Lung (tissue), 12 donors: Measurements from ENCODE around the gene ECHS1. TPM values are rescaled to one million over a fixed set of nuclear protein-coding genes. Genes with fewer than 3 reads are reported as not detected.

Experiments used
- ATAC-seq: fragments of 200-7000 bp; cut with Tn5 transposase; one replicate; pipeline ENCODE4 v1.9.1; 2020; ENCODE audit warnings: moderate number of reproducible peaks; ENCODE audit not compliant: insufficient read depth, low FRiP score
- DNase-seq, 3 donors: peaks; one replicate each; pipeline ENCODE4 v3.0.0-alpha.2; 2013 to 2017
- H3K27ac ChIP-seq, 2 donors: one replicate each; pipeline ENCODE4 v1.5.1; 2013; ENCODE audit warnings: mild to moderate bottlenecking in 2 of 2, moderate library complexity in 2 of 2, control low read depth in 1 of 2, inconsistent platforms in 1 of 2, low read depth in 1 of 2, low read length in 1 of 2
- H3K27me3 ChIP-seq, 3 donors: one replicate each; pipeline ENCODE4 v1.5.1; 2013; ENCODE audit warnings: low read length in 2 of 3; ENCODE audit not compliant: control insufficient read depth in 3 of 3, insufficient read depth in 3 of 3
- H3K36me3 ChIP-seq, 4 donors: one replicate each; pipeline ENCODE4 v1.5.1; 2013; ENCODE audit warnings: low read length in 4 of 4, mild to moderate bottlenecking in 1 of 4, moderate library complexity in 1 of 4; ENCODE audit not compliant: control insufficient read depth in 4 of 4, insufficient read depth in 4 of 4
- H3K4me1 ChIP-seq, 5 donors: one replicate each; pipeline ENCODE4 v1.5.1; 2013; ENCODE audit warnings: low read length in 5 of 5, mild to moderate bottlenecking in 2 of 5, moderate library complexity in 1 of 5; ENCODE audit not compliant: control insufficient read depth in 5 of 5, insufficient read depth in 5 of 5
- H3K4me3 ChIP-seq: one replicate; pipeline ENCODE4 v1.5.1; 2013; ENCODE audit warnings: mild to moderate bottlenecking, control low read depth, moderate library complexity
- H3K9ac ChIP-seq, 2 donors: one replicate each; pipeline ENCODE4 v1.5.1; 2013; ENCODE audit warnings: low read length in 2 of 2, control low read depth in 1 of 2; ENCODE audit not compliant: insufficient read depth in 1 of 2
- H3K9me3 ChIP-seq, 4 donors: one replicate each; pipeline ENCODE4 v1.5.1; 2013; ENCODE audit warnings: low read length in 3 of 4, mild to moderate bottlenecking in 1 of 4, moderate library complexity in 1 of 4; ENCODE audit not compliant: control insufficient read depth in 4 of 4, insufficient read depth in 3 of 4
- CTCF ChIP-seq: IDR thresholded peaks from 2 replicates; pipeline ENCODE4 v1.5.1; 2012; ENCODE audit warnings: mild to moderate bottlenecking; ENCODE audit errors: control extremely low read depth, extremely low read depth
- WGBS, 2 donors: extraction: QIAGEN DNeasy Blood & Tissue Kit; methylation state at CpG; one replicate each; pipeline ENCODE4 v1.1.7; 2013; 5-methylcytosine and 5-hydroxymethylcytosine counted together
- polyA plus RNA-seq, 2 donors: library from polyadenylated mRNA; stranded (reverse); fragments of 200-250 nt; gene quantifications; one replicate each; pipeline ENCODE4 v1.2.1, GENCODE V29; 2013
- total RNA-seq, 2 donors: library from RNA; depleted of rRNA in 1 of 2; stranded (reverse); fragments of >200 nt in 1 of 2; gene quantifications; one replicate each; pipeline ENCODE4 v1.2.1, GENCODE V29; 2014 to 2021
- donor health status: control.
- donor health status: control.
- donor health status: Bipolar disorder and iron deficiency.
- donor health status: healthy.
- donor health status: DM: yes; HTN: yes; CAD: no.

Gene ECHS1
- total and polyA plus RNA-seq, 4 donors = 44.5 to 83.9 (median 76.7) TPM

- WGBS, 2 donors = 76 to 84% methylated on average over 5 of the region's 5 CpGs
- H3K27me3 ChIP-seq = peaks cover 0 to 12% (median 10%) of the 10 kb centered on the region in 3 donors
- H3K9me3 ChIP-seq = peaks cover 0 to 4% (median 0%) of the 10 kb centered on the region in 4 donors
- H3K4me1 ChIP-seq = peaks cover 0 to 2% (median 0%) of the 10 kb centered on the region in 5 donors
- no peak overlapping the region for H3K27ac ChIP-seq
- DNase-seq = no peak
- peaks cover 0 to 14% (median 1%) of the 10 kb centered on the region in 4 donors for H3K36me3 ChIP-seq
- no peak overlapping the region for H3K9ac ChIP-seq
- no peak overlapping the region for H3K4me3 ChIP-seq
- ATAC-seq = no peak
- TF ChIP-seq CTCF = no peak
These were observed 57.3 kb downstream of the ECHS1 start for GRCh38 chr10:133315847-133316246.

- 92 to 93% methylated on average over 12 of the region's 12 CpGs for WGBS, 2 donors
- Histone ChIP-seq H3K4me1 (peaks cover 0 to 2% (median 0%) of the 10 kb centered on the region in 5 donors), H3K4me3 (no peak overlapping the region), H3K27ac (no peak overlapping the region), H3K9me3 (peaks cover 0 to 2% (median 0%) of the 10 kb centered on the region in 4 donors), H3K9ac (no peak overlapping the region), H3K27me3 (peaks cover 0 to 8% (median 8%) of the 10 kb centered on the region in 3 donors), H3K36me3 (peaks cover 0 to 19% (median 7%) of the 10 kb centered on the region in 4 donors)
- no peak for TF ChIP-seq CTCF
- ATAC-seq (no peak), DNase-seq (no peak)
These were observed 58.2 kb downstream of the ECHS1 start for GRCh38 chr10:133314911-133315310.

- ATAC-seq (no peak), DNase-seq (no peak)
- H3K9me3 ChIP-seq = peaks cover 0 to 2% (median 0%) of the 10 kb centered on the region in 4 donors
- no peak overlapping the region for H3K4me3 ChIP-seq
- H3K4me1 ChIP-seq = peaks cover 0 to 5% (median 0%) of the 10 kb centered on the region in 5 donors
- no peaks in the 10 kb centered on the region for H3K27me3 ChIP-seq
- no peak overlapping the region for H3K27ac ChIP-seq
- WGBS, 2 donors = 82 to 91% methylated on average over 4 of the region's 4 CpGs
- no peak for TF ChIP-seq CTCF
- peaks cover 0 to 19% (median 9%) of the 10 kb centered on the region in 4 donors for H3K36me3 ChIP-seq
- no peak overlapping the region for H3K9ac ChIP-seq
These were observed 60.0 kb downstream of the ECHS1 start for GRCh38 chr10:133313192-133313591.

- Histone ChIP-seq H3K9ac (no peak overlapping the region), H3K27me3 (no peaks in the 10 kb centered on the region), H3K36me3 (peaks cover 0 to 19% (median 9%) of the 10 kb centered on the region in 4 donors), H3K9me3 (peaks cover 0 to 2% (median 0%) of the 10 kb centered on the region in 4 donors), H3K4me1 (peaks cover 0 to 5% (median under 1%) of the 10 kb centered on the region in 5 donors), H3K27ac (no peak overlapping the region), H3K4me3 (no peak overlapping the region)
- no peak for ATAC-seq
- DNase-seq = no peak
- 92 to 97% methylated on average over 9 of the region's 9 CpGs for WGBS, 2 donors
- TF ChIP-seq CTCF = no peak
These were observed 60.4 kb downstream of the ECHS1 start for GRCh38 chr10:133312769-133313145.
